Immature natural killer cell (primary cell): ENCODE measurements around the gene ACTR5. TPM values are rescaled to one million over a fixed set of nuclear protein-coding genes. Genes with fewer than 3 reads are reported as not detected.
"Not testable (repeated sequence)": the region's sequence is repeated elsewhere in the genome, so short reads cannot be mapped to it uniquely, and the experiment has no call there.

Experiments
- DNase-seq, 3 donors: peaks; one replicate each; pipeline ENCODE4 v3.0.0; 2022; ENCODE audit warnings: mixed read lengths in 1 of 3
- H3K27ac Mint-ChIP-seq, 6 donors: one replicate each; pipeline ENCODE4 v1.8.0; 2020; ENCODE audit warnings: mixed read lengths in 6 of 6, mild to moderate bottlenecking in 5 of 6, inconsistent platforms in 4 of 6, moderate library complexity in 3 of 6
- H3K27me3 Mint-ChIP-seq, 3 donors: one replicate each; pipeline ENCODE4 v1.8.0; 2020 to 2021; ENCODE audit warnings: low read depth in 3 of 3, mild to moderate bottlenecking in 3 of 3, mixed read lengths in 3 of 3, moderate library complexity in 3 of 3, inconsistent platforms in 1 of 3
- H3K36me3 Mint-ChIP-seq, 3 donors: one replicate each; pipeline ENCODE4 v1.8.0; 2020; ENCODE audit warnings: mixed read lengths in 3 of 3, inconsistent platforms in 2 of 3, mild to moderate bottlenecking in 2 of 3
- H3K4me1 Mint-ChIP-seq, 2 donors: one replicate each; pipeline ENCODE4 v1.8.0; 2020; ENCODE audit warnings: inconsistent platforms in 2 of 2, mild to moderate bottlenecking in 2 of 2, mixed read lengths in 2 of 2, moderate library complexity in 1 of 2
- H3K4me3 Mint-ChIP-seq, 5 donors: one replicate each; pipeline ENCODE4 v1.8.0; 2020; ENCODE audit warnings: mild to moderate bottlenecking in 5 of 5, mixed read lengths in 5 of 5, inconsistent platforms in 3 of 5, moderate library complexity in 3 of 5
- H3K9me3 Mint-ChIP-seq, 6 donors: one replicate each; pipeline ENCODE4 v1.8.0; 2020; ENCODE audit warnings: mild to moderate bottlenecking in 6 of 6, mixed read lengths in 6 of 6, inconsistent platforms in 4 of 6, moderate library complexity in 3 of 6
- polyA plus RNA-seq, 3 donors: library from polyadenylated mRNA; unstranded; fragments of 300-500 nt; fragmentation: Illumina TruSeq; gene quantifications; one replicate each; pipeline ENCODE4 v1.2.3, GENCODE V29; 2021

Gene ACTR5
- polyA plus RNA-seq, 3 donors from 2014 or later = 8.0 to 11.1 (median 8.7) TPM

- Mint-ChIP-seq H3K4me1 (peaks cover 70 to 73% of the 10 kb centered on the region in 2 donors), H3K36me3 (peaks cover 11 to 22% (median 11%) of the 10 kb centered on the region in 3 donors), H3K27ac (peak overlapping the region; percentile 86 to 100 (median 94)), H3K27me3 (peaks cover 21 to 48% (median 44%) of the 10 kb centered on the region in 3 donors), H3K4me3 (peak overlapping the region; percentile 82 to 98 (median 92)), H3K9me3 (no peaks in the 10 kb centered on the region)
- peak; percentile 29 to 45 (median 34) for DNase-seq
Measured at GRCh38 chr20:38806855-38807655, 58.8 kb downstream of the ACTR5 start.

GRCh38 chr20:38809942-38810341 lies 61.7 kb downstream of the ACTR5 start:
- peaks cover 11 to 22% (median 13%) of the 10 kb centered on the region in 3 donors for H3K36me3 Mint-ChIP-seq
- H3K4me3 Mint-ChIP-seq = no peak overlapping the region
- H3K4me1 Mint-ChIP-seq = peaks cover 70 to 81% of the 10 kb centered on the region in 2 donors
- peak overlapping the region in 5 of 6 donors; percentile 33 to 100 (median 78) for H3K27ac Mint-ChIP-seq
- H3K9me3 Mint-ChIP-seq = no peaks in the 10 kb centered on the region
- no peak for DNase-seq
- H3K27me3 Mint-ChIP-seq = peaks cover 20 to 44% (median 41%) of the 10 kb centered on the region in 3 donors

- DNase-seq = no peak
- peaks cover 16 to 26% (median 17%) of the 10 kb centered on the region in 3 donors for H3K36me3 Mint-ChIP-seq
- peak overlapping the region in 1 of 5 donors; percentile 7 for H3K4me3 Mint-ChIP-seq
- peaks cover 76 to 88% of the 10 kb centered on the region in 2 donors for H3K4me1 Mint-ChIP-seq
- H3K27me3 Mint-ChIP-seq = peaks cover 9 to 33% (median 32%) of the 10 kb centered on the region in 3 donors
- no peaks in the 10 kb centered on the region for H3K9me3 Mint-ChIP-seq
- H3K27ac Mint-ChIP-seq = peak overlapping the region; percentile 75 to 100 (median 79)
Measured at GRCh38 chr20:38810926-38811630, 62.8 kb downstream of the ACTR5 start.

GRCh38 chr20:38811769-38812168 lies 63.5 kb downstream of the ACTR5 start:
- DNase-seq = no peak
- Mint-ChIP-seq H3K9me3 (no peaks in the 10 kb centered on the region), H3K27me3 (peaks cover 9 to 29% (median 28%) of the 10 kb centered on the region in 3 donors), H3K36me3 (peaks cover 16 to 27% (median 20%) of the 10 kb centered on the region in 3 donors), H3K27ac (peak overlapping the region; percentile 20 to 90 (median 66)), H3K4me3 (no peak overlapping the region), H3K4me1 (peaks cover 82 to 95% of the 10 kb centered on the region in 2 donors)

- Mint-ChIP-seq H3K9me3 (no peaks in the 10 kb centered on the region), H3K4me3 (no peak overlapping the region), H3K27me3 (peaks cover 9 to 28% (median 25%) of the 10 kb centered on the region in 3 donors), H3K4me1 (peaks cover 83 to 96% of the 10 kb centered on the region in 2 donors), H3K27ac (peak overlapping the region; percentile 37 to 90 (median 74)), H3K36me3 (peaks cover 19 to 27% (median 24%) of the 10 kb centered on the region in 3 donors)
- no peak for DNase-seq
Measured at GRCh38 chr20:38812182-38812581, 63.9 kb downstream of the ACTR5 start.

- Mint-ChIP-seq H3K4me3 (no peak overlapping the region), H3K27me3 (peaks cover 6 to 26% (median 22%) of the 10 kb centered on the region in 3 donors), H3K27ac (peak overlapping the region in 5 of 6 donors; percentile 19 to 90 (median 68)), H3K4me1 (peaks cover 81 to 96% of the 10 kb centered on the region in 2 donors), H3K36me3 (peaks cover 19 to 27% (median 27%) of the 10 kb centered on the region in 3 donors), H3K9me3 (no peaks in the 10 kb centered on the region)
- no peak for DNase-seq
Measured at GRCh38 chr20:38812709-38813573, 64.7 kb downstream of the ACTR5 start.

GRCh38 chr20:38813574-38813962 lies 65.3 kb downstream of the ACTR5 start:
- not testable (repeated sequence) for H3K9me3 Mint-ChIP-seq, H3K4me3 Mint-ChIP-seq, DNase-seq
- Mint-ChIP-seq H3K4me1 (peaks cover 81 to 96% of the 10 kb centered on the region in 2 donors), H3K27ac (peak overlapping the region in 3 of 6 donors; percentile 8 to 56 (median 56)), H3K27me3 (peaks cover 5 to 24% (median 18%) of the 10 kb centered on the region in 3 donors), H3K36me3 (peaks cover 19 to 27% (median 27%) of the 10 kb centered on the region in 3 donors)

- no peak overlapping the region for H3K4me3 Mint-ChIP-seq
- no peaks in the 10 kb centered on the region for H3K9me3 Mint-ChIP-seq
- DNase-seq = no peak
- peaks cover 14 to 28% (median 18%) of the 10 kb centered on the region in 3 donors for H3K36me3 Mint-ChIP-seq
- H3K27ac Mint-ChIP-seq = peak overlapping the region in 4 of 6 donors; percentile 26 to 76 (median 31)
- peaks cover 72 to 93% of the 10 kb centered on the region in 2 donors for H3K4me1 Mint-ChIP-seq
- H3K27me3 Mint-ChIP-seq = peaks cover 0 to 14% (median 10%) of the 10 kb centered on the region in 3 donors
Measured at GRCh38 chr20:38815446-38815845, 67.2 kb downstream of the ACTR5 start.

GRCh38 chr20:38818113-38819065 lies 70.1 kb downstream of the ACTR5 start:
- Mint-ChIP-seq H3K27me3 (peaks cover 4 to 6% (median 6%) of the 10 kb centered on the region in 3 donors), H3K36me3 (peaks cover 17 to 31% (median 28%) of the 10 kb centered on the region in 3 donors), H3K4me3 (no peak overlapping the region), H3K27ac (peak overlapping the region; percentile 31 to 66 (median 55)), H3K4me1 (peaks cover 64 to 86% of the 10 kb centered on the region in 2 donors), H3K9me3 (peaks cover 0 to 7% (median 0%) of the 10 kb centered on the region in 6 donors)
- DNase-seq = no peak
